CD4-positive, alpha-beta T cell treated with Interferon gamma for 1 hour (primary cell): Measurements from ENCODE around the gene DLGAP3.

Source experiments
- DNase-seq: peaks from one replicate; pipeline ENCODE4 v3.0.0-alpha.2; 2020

DLGAP3 gene

DNA sequence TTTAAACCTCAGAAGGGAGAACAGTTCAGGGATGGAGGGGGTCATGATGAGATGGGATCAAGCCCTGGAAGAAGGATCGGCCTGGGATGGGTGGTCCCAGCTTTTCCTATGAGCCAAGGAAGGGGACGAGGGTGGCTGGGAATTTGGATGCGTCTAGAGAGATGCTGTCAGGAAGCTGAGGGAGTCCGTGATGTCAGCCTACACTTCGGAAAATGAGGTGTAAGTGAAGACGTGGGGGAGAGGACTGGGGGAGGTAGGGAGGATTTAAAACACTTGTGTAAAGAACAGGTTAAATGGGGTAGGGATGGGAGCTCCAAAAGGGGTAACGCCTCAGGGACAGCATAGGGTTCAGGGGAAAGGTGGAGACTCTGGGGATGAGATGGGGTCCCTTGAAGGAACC, 27.5 kb downstream of the DLGAP3 start:
- DNase-seq = no peak

DNA sequence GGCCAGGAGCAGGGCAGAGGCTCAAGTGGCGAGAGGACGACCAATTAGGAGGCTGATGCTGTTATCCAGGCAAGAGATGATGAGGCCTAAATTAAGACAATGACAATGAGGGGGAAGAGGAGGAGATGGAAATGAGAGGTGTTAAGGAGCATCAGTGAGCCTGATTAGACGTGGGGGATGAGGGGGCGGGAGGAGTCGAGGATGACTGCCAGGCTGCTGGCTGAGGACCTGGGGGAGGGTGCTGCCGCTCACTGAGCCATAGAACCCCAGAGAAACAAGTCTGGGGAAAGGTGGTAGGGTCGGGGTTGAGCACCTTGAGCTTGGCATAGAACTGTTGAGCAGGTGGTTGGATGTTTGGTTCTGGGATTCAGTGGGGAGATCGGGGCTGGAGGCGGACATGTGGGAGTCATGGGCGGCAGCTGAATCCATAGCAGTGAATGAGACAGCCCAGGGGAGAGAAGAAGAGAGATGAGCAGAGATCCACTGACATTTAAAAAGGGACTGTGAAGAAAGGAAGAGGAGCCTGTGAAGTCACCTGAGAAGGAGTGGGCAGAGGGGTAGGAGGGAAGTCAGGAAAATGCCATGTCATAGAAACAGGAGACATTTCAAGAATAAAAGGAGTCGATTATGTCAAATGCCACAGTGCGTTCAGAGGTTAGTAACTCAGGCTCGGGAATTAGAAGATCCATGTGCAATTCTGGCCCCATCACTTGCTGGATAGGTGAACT, 28.5 kb downstream of the DLGAP3 start:
- no peak for DNase-seq

DNA sequence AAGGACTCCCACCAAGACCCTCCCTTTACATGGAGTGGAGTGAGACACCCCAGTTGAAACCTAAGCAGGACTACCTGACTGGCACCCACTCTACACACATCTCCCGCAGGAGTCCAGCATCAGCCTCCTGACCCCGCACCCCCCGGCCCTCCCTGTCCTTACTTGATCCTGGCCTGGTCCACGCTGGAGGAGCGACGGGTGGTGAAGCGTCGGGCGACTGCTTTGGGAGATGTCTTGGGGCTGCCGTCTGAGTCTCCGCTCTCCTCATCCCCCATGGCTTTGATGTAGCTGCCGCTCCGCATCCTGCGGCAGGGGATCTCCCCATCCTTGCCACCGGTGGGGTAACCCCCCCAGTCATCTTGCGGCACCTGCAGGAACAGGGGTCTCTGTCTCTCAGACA, 29.5 kb downstream of the DLGAP3 start:
- DNase-seq = no peak

DNA sequence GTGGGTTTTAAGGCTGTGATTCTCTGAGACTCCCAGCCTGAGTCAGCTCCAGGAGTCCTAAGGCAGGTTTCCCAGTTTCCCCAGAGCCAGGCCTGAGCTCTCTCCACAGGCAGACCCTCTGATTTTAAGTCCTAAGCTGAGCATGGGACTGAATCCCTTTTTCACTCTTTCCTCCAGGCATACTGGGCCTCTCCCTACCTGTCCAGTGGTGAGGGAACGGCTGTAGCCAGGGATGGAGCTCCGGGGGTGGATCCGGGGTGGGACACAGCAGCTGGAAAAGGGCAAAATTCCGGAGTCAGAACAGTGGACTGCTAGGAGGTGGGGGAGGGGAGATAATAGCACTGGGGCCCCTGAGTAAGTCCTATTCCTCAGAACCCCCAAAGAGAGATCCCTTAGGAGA, 30.0 kb downstream of the DLGAP3 start:
- DNase-seq = no peak

DNA sequence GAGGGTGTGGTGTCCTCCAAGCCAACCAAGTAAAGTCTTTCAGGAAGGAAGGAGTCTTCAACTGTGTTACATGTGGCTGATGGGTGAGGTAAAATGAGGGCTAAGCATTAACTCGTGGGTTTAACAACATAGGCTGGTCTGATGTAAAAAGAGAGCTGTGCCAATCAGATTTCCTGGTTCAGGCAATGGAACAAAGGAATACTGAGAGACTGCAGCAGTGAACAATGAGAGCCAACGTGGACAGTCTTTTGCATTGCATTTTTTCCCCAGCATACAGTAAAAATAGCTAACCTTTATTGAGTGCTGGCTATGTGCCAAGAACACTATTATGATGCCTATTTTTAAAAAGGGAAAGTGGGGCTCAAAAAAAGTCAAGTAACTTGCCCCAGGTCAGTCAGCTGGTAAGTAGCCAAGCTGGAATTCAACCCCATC, 31.1 kb downstream of the DLGAP3 start:
- no peak for DNase-seq

DNA sequence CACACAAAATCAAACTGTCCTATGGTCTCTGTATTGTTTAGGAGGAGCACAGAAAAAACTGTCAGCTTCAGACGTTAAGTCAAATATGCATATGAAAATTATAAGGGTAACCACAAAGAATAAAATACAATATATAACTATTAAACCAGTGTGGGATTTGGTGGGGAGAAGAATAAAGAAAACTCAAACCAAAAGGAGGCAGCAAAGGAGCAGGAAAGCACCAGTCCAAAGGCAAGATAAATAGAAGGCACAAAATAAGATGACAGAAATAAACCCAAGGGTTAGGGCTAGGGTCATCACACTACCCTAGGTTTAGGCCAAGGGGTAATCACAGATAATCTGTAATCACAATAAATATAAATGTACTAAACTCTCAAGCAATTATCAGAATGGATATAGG, 32.8 kb downstream of the DLGAP3 start:
- no peak for DNase-seq

DNA sequence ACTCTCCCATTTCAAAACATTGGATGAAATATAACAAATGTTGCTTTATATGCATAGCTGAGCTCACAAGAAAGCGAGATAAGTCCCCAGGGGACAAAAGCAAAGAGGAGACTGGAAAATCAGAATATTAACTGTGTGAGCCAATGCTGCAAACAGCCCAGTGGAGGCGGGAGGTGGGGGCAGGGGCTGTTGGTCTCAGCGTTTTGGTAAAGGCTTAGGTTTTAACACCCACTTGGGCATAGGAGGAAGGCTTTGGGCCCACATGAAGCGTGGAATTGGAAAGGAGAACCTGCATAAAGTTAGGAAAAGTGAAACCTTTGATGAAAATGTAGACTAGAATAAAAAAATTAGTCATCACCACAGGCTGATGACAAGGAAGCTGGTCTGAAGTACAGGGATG, 39.7 kb downstream of the DLGAP3 start:
- DNase-seq = no peak

DNA sequence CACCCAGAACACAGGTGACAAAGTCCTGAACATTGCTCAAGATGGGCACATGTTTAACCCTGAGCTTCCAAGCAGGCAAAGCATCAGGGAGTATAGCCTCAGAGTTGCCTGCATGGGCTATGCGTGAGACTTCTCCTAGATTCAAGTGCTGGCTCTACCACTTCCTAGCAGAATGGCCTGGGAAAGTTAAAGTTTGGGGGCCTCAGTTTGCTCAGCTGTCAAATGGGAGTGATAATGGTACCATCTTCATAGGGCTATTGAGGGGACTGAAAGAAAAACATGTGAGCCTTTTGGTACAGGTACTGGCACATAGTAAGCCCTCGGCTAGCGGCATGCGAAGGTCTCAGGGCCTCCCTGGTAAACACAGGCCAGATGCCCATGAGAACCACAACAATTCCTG, 41.9 kb downstream of the DLGAP3 start:
- no peak for DNase-seq

DNA sequence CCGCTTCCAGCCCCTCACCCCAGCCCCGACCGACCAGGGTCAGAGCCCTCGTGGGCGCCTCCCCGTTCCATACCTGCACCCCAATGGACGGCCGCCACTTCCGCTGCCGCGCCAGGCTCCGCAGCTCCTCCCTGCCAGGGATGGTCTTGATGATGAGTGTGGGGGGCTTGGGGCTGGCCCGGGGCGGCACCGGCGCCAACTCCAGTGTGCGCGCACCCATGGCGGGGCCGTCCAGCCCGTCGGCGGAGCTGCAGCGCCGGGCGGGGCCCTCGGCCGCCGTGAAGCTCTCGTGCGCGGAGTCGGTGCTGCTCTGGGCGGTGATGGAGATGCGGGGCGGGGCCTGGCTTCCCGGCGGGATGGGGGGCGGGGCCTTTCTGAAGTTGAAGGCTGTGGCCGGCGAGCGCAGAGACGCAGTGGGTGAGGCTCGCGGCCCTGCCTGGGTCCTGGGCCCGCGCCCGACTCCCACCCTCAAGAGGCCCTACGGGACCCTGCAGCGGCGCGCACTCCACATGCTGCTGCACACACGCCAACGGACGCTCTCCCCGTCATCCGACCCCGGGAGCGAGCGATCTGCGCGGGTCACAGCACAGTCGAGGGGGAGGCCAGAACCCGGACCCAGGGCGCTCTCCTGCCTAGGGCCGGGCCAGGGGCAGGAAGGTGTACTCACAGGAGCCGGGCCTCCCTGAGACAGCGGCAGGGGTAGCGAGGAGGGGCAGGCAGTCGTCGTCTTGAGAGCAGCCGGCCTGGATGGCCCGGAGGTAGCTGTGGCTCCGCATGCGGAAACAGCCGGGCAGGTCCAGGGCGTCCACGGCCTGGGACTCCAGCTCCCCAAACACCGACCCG, 43.8 kb downstream of the DLGAP3 start:
- peak; percentile 32 for DNase-seq

DNA sequence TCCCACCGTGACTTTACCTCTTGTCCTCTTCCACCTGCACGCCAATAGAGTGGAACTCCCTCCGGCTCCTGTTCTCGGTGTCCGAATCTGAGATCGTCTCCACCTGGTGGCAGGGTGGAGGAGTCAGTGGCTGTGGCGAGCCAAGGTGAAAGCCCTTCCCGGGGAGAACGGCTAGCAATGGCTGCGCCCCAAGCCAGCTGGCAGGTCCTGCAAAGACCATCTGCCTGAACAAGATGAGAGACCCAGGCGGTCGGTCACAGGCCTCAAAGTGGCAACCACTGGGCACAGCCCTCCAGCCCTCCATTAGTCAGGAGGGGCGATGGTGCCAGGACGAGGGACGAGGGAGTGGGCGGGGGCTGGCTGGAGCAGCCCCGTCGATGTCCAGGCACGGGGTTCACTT, 44.5 kb downstream of the DLGAP3 start:
- DNase-seq = no peak

DNA sequence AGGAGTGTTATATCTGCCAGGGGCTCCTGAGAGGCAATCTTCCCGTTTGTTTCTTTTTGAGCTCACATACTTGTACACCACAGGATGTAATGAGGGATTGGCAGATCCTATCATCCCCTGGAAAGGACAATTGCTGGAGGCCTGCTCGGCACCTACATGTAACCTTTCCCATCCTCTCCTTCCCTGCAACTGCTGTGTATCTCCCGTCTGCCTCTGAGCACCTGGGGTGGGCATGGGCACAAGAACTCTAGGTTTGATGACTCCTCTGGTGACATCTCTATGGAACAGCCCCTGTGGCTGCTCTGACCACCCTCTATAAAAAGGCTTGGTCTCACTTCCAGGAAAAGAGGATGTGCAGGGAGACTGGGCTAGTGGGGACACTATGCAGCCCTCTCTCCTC, 44.9 kb downstream of the DLGAP3 start:
- no peak for DNase-seq

DNA sequence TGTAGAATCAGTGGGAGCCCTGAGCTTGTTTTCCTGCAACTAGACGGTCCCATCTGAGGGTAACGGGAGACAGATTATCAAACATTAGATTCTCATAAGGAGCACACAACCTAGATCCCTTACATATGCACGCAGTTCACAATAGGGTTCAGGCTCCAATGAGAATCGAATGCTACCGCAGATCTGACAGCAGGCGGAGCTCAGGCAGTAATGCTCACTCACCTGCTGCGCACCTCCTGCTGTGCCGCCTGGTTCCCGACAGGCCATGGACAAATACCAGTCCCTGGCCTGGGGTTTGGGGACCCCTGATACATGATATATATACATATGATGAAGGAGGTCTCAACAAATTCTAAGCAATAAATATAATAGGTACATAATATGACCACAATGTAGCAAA, 50.2 kb downstream of the DLGAP3 start:
- DNase-seq = no peak

DNA sequence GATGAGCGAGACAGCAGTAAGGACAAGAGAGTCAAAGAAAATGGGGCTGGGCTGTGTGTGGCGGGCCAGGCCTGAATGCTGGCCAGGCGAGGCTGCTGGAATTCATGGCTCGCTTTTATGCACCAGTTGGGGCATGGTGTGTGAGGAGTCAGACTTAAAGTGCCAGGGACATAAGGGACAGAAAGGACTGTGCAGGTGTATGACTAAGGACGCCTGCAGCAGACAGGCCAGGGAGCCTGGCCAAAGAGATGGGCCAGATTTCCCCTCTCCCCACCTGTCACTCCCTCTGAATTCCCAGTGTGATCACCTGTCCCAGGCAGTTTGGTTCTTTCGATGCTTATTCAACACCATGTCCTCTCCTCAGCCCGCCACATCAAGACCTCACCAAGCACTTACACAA, 53.0 kb downstream of the DLGAP3 start:
- no peak for DNase-seq

DNA sequence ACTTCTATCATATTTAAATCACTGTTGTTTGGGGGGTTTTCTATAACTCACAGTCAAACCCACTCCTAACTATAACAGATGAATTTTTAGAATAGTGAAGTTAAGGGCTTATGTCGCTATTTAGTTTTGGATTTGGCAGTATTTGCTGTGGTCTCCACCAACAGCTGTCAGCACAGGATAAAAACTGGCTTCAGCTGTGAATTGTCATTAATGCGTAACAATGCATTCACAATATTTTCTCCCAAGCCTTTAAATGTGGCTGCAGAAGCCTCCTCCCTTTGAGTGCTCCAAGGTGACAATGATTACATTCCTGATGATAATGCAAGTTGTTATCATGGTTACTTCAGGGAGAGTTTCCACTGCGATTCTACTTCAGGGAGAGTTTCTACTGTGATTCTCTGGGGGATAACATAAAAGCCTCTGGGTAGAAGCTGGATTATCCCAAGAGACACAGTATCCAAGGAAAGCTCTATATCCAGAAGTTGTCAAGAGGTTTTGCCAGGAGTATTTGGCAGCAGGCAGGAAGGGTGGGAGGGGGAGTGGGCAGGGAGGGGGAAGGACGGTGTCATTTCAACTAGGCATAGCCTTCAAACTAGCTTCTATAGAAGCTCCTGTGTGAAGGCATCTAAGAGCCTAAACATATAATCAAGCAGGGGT, 55.0 kb downstream of the DLGAP3 start:
- no peak for DNase-seq

DNA sequence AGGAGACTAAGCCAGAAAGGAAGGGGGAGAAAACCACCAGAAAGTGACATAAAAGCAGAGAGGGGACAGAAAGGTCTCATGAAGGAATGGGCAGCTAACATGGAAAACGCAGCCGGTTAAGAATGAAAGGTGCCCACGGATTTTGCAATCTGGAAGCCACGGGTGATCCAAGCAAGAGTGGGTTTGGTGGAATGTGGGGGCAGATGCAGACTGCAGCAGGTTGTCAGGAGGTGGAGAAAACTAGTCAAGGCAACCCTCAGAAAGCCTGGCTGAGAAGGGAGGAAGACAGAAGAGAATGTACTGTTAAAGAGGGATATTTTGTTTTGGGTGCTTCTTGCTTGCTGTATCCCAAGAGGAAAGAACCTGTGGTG, 57.3 kb downstream of the DLGAP3 start:
- DNase-seq = no peak

DNA sequence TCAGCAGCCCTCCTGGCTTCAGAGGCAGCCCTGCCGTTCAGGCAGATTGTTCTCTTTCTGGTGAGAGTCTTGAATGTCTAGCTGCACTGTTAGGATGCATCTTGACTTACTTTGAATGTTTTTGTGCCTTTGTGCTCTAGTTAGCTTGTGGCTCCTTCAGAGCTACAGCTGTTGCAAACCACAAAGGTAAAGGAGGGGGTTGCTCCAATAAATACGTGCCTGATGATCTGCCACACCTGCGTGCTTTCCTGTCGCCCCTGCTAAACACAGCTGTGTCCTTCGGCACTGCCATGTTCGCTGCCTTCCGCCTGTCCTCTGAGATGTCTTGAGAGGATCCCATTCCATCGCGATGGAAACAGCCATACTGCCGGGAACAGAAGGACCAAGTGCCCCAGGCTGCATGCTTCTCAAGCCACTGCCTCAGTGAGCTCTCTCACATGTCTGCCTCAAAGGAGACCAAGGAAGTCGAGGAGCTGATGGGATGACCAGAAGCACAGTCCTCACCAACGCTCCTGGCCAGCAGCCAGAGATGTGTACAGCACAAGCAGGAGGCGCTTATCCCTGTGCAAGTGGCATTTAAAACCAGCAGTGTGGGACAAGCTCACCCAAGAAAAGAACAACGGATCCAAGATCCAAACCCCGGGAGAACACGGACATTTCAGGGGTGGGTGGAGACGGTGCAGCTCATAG, 57.9 kb downstream of the DLGAP3 start:
- DNase-seq = no peak

DNA sequence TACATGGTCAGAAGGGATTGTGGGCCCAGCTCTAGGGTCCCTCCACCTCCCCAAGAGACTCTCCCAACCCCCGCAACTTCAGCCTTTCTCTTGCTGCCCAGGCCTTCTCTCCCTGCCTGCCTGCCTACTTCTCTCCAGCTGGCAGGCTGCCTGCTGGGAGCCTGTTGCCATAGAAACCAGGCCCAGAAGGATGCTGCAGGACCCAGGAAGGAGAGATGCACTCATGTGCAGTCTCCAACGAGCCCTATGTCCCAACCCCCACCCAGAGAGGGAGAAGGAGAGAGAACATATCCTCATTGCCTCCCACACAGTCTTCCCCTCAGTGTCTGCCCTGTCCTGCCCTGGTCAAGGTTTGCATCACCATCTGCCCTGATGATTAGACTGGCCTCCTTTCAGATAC, 59.1 kb downstream of the DLGAP3 start:
- no peak for DNase-seq

DNA sequence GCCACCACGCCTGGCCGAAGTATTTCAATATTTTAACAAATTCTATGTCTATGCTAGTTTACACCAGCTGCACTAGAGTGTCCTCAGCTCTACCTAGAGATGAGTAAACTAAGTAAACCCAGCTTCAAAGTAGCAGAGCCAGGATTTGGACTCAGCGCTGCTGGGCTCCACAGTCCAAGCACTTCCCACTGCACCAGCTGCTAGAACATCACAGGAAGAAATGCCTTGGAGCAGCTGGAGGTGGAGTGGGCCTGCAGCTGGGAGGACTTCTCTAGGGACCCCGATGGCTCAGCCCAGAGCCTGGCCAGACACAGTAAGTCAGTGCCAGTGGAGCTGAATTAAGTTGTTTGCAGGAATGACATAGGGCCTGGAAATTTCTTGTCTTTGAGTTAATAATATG, 59.7 kb downstream of the DLGAP3 start:
- no peak for DNase-seq

DNA sequence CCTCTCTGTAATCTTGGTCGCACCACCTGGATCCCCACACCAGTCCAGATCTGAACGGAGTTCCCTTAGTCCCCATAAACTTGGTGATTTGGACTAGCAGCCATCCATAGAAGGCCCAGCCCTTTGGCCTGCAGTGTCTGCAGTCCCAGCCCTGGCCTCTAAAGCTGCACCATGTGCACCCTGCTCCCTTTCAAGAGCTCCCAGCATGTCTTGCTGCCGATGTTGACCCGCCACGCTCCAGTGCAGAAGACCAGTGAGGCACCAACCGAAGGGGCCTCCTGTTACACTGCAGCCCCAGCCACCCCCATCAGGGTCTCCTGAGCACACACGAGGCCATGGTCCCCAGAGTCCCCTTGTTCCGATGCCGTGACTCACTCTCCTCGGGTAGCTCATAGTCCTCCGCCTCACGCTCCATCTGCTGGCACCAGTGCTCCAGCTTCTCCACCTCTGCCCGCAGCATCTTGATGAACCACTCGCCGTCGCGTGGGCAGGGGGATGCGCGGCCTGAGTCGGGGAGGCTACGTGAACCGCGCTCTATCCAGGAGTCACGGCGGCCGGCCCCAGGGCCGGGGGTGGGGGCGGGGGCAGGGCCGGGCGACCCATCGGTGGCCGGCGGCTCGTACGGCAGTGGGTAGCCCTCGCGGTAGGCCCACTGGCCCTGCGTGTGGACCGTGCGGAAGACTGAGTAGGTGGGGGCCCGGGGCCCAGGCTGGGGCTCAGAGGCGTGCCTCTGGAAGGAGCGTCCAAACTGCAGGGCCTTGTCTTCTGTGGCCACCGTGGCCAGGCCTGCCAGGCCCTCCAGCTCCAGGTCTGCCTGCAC, 61.0 kb downstream of the DLGAP3 start:
- DNase-seq = no peak

DNA sequence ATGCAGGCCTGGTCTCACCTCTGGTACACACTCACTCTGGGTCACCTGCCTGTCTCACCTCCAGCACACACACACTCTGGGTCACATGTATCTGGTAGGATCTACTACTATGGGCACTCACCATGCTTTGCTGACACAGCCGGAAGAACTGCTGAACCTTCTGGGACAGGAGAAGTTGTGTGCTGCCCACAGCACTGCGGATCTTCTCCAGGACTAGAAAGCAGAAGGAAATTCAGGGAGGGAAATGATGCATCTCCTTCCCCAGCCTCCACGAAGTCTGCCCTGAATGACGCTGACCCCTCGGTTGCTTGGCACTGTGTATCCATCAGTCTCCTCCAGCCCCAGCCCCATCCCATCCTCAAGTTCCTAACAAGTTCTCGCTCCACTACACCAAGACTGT, 62.0 kb downstream of the DLGAP3 start:
- peak; percentile 19 for DNase-seq

DNA sequence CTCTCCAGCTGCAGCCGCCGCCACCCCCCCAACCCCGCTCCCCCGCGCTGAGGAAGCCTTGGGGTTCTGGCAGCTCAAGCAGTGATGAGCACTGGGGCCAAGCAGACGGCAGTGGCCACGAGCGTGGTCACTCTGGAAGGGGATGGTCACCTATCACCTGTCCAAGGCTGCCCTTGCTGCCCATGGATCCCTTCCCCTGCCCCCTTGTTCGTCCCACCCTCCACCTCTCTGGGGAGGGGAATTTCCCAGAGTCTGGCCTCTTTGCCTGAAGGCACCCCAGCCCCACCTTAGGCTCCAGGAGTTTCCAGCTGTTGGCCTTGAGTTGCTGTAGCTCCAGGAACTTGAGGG, 62.7 kb downstream of the DLGAP3 start:
- no peak for DNase-seq

DNA sequence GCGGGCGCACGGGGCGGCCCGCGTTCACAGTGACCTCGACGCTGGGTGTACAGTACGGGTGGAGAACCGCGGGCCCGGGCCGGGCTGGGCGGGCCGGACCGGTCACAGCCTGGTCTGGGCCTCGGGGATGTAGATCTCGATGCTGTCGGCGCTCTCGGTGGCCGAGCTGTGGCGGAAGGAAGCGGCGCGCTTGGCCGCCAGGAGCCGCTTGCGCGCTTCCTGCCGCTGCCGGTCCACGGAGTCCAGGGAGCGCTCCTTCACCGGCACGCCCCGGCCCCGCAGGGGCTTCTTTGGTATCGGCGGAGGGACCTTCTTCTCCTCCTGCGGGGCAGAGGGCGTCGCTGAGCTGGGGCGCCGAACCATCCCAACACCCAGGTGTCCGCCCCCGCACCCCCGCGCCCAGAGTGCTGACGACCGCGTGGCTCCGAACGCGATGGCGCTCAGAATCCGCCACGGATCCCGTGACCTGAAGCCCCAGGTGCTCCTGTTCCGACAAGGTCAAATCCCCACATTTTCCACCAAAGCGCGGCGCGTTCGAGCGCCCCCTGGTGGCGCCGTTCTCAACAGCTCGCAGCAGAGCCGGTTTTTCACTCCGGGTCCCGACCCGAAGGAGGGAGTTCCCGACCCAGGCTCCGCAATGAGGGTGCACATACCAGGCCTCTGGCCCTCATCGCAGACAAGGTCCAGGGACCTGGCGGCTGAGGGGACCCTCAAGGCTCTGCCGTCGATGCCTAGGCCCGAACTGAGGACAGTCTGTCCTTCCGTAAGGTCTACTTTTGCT, 63.3 kb downstream of the DLGAP3 start:
- DNase-seq = peak; percentile 87
